Measurements from ENCODE around the gene EDIL3.

EDIL3 gene

DNA sequence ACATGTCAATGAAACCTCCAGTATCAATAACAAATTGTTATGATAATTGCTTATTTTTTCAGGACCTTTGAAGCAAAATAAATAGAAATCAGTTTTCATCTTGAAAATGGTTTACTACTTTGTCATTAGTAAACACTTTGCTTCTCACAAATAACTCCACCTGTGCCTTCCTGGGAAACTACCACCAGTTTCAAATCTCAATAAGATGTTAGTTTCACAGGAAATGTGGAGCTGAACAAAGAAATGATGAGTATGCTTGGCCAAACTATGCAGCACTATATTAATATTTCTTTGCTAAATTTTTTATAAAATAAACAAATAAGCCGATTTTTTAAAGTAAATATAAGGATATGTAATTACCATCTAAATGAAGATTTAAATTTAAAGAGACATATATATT is 442.5 kb downstream of the EDIL3 start:
- DNase-seq: no peak

DNA sequence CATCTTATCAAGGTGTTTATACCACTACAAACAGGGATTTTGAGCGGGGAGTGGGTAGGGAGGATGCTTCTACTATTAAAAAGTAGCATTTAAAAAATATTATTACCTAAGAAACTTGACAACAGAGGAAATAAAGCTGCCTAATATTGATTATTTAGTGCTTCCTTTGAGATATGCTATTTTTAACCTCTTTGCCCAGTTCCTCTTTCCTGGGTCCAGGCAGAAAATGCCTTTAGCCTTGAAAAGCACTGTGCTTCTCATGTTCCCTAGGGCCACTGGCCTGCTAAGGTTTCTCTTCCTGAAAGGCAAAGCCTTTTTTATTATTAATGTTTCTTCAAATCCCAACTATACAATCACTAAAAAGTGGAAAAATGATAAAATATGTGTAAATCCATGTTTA is 446.8 kb downstream of the EDIL3 start:
- no peak for DNase-seq

DNA sequence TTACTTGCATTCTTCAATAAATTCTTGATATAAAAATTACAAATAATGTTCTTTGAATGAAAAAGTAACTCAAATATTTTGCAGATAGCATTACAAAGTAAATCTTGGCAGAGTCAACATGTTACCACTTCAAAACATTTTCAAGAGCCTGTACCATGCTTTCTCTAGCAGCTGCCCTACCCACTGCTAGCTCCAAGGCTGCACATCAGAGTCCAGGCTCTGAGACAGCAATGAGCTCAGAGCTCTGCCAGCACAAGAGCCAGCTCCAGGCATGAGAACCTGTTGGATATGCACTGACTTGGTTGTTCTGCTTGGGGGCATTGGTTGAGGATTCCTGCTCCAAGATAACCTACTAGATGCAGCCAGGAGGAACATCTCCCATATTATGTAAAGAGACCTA is 452.7 kb downstream of the EDIL3 start:
- DNase-seq: no peak

DNA sequence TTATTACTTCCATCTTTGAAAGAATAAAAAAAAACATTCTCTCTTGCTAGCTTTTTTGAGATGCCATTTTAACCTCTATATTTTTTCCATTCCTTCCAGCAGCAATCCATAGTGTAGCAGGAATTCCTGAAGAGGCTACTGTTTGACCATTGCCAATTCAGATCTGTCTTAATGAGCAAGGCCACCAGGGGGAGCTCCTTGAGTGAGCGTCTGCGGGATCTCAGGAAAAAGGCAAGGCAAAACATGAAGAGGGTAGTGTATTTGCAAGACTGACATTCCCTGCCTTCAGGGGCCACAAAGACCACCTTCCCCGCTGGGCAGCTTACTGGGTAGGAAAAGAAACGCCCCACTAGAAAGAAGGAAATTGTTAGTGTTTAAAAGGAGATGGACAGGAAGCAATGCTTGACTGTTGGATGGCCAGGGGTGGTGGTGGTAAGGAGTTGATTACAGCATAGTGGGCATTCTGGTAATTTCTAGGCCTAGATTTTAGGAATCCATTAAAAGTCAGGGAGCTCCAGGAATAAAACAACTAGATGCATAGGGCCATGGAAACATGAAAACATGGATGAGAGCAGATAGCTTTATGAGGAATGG is 457.4 kb downstream of the EDIL3 start:
- peak; percentile 66 for DNase-seq

- no peak for DNase-seq
Measured at GRCh38 chr5:83925955-83926337, 458.7 kb downstream of the EDIL3 start.

DNA sequence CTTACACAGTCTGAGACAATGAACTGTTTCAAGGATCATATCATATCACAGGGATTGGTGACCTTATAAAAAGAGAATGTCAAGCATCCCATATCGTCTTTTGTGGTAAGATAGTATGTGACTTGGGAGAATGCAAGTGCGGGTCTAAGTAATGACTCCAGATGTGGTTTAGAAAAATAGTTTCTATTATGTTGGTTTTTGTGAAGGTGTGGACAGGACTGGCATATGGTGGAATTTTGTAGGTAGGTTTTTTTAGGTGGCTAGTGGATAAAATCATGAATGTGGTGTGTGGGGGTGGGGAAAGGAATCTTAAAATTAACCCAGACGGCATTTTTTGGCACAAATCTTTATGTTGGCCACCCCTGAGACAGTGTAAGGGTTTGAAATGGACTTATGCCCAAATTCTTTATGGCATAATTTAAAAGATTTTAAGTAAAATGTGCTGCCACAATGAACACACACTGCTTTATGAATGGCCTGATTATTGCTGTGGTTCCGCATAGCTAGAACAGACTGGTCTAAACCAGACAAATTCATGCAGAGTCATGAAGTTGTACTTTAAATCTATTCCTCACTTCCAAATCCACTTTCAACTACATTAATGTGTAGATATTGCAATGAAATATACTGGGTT is 459.2 kb downstream of the EDIL3 start:
- no peak for DNase-seq

- no peak for DNase-seq
Measured at GRCh38 chr5:83924891-83925290, 459.8 kb downstream of the EDIL3 start.

DNA sequence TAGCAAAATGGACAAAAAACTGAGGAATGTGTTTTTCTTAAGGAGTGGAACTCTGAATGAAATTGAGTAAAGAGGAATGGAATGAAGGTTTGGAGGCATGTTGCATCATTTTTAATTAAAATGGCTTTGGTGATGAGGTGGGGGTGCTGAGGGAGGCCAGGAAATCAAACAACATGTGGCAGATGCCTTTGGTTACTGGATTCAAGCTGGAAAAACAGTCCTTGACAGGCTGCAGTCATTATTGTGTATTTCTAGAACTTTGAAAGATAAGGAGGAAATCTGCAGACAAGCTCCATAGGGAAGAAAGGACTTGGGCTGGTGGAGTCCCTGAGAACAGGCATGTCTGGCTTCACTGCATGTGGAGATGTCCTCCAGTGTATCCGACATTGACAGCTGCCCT is 460.5 kb downstream of the EDIL3 start:
- no peak for DNase-seq

DNA sequence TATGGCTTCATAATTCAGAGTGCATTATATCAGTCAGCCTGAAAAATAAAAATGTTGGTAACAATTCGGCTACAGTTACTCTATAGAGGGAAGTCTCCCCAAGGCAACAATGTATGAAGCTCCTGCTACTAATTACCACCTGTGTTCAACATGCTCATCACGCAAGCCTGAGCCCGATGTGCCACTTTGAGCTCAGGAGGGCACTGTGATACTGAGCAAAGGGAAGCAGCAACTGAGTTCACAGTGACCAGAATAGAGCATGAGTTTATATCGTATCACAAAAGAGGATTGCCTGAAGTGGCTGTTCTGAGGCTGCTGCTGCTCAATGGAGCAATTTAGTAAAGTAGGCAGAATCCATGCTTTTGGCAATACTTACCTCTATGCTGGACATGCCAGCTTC is 462.0 kb downstream of the EDIL3 start:
- DNase-seq: no peak

DNA sequence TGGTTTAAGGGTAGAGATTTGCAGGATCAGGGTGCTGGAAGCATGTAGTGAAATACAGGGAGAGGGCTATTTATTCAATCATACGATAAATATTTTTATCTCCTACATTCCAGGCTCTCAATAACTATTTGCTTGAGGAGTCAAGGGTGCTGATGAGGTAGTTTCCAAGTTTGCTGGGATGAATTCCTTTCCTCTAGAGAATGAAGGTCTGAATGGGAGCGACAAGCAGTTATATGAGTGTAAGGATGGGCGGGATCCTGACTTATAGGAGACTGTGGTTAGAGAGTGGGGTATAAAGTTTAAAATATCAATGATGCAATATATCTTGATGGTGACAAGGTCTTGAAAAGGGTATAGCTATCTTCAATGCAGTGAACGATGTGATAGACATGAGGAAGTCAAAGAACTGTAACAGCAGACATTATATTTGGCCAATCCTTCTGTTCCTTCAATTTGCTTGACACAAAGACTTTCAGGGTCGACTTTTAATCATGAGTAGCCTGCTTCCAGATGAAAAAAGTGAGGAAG is 462.9 kb downstream of the EDIL3 start:
- no peak for DNase-seq

GRCh38 chr5:83919071-83920041 is 465.3 kb downstream of the EDIL3 start:
- DNase-seq: no peak

DNA sequence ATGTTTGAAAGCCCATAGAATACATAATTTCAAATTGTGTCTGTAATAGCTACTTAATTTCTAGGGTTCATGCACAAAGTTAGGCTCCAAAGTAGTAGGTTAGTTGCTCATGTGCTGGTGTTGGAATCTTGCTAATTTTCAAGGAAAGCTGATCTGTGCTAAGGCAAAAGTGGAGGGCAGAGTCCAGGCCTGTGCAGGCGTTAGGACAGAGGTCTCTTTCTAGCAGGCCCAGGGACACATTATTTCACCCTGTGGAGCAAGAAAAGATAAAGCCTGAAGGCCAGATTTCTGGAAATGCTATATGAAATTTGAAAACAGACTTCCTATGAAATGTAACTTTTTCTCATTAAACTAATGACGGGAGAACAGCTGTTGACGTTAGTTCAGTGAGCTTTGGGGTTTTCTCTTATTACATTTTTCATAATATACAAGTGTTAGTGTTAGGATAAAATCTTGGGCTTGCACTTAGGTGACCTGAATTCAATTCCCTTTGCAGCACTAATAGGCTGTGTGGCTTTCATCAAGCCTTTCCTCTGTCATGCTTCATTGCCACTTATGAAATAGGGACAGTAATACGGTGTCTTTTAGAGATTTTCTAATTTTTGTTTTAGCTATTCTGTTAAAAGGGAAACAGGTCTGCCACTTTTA is 467.3 kb downstream of the EDIL3 start:
- no peak for DNase-seq

DNA sequence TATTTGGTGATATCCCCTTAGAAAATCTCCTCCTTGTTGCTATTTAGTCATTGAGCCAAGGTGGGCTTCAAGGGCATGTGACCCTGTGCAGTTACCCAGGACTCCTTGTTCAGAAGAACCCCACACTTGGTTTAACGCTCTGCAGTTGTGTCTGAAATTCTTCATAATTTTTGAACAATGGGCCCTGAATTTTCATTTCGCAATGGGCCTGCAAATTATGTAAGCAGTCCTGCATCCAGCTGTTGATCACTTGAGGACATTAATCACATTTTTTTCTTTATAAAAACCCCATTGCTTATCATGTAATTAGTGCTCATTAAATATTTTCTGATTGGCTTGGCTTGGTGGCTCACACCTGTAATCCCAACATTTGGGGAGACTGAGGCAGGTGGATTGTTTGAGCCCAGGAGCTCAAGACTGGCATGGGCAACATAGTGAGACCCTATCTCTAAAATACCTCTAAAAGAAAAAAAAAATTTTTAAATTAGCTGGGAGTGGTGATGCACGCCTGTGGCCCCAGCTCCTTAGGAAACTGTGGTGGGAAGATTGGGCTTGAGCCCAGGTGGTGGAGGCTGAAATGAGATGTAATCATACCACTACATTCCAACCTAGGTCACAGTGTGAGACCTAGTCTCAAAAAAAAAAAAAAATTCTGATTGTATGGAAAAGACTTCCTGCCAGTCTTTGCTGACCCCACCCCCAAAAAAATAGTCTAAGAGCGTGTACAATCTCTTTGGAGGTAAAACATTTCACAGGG is 469.8 kb downstream of the EDIL3 start:
- DNase-seq: no peak

- no peak for DNase-seq
Measured at GRCh38 chr5:83914199-83914598, 470.5 kb downstream of the EDIL3 start.

DNA sequence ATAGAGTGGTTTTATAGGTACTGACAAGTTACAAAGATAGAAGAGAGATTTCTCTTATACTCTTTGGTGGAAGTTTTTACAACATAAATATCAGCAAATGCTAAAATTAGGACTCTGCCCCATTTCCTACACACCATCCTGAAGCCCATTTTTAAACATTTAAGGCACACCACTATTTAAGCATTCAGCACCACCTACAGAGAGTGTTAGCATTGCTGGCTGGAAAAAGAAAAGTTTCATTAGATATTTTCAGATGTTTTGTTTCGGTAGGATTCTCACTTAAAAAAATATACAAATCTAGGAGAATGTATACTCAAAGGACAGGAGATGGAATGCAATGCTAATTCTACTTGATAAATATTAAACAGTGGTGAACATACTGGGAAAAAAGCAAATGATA is 471.1 kb downstream of the EDIL3 start:
- no peak for DNase-seq

DNA sequence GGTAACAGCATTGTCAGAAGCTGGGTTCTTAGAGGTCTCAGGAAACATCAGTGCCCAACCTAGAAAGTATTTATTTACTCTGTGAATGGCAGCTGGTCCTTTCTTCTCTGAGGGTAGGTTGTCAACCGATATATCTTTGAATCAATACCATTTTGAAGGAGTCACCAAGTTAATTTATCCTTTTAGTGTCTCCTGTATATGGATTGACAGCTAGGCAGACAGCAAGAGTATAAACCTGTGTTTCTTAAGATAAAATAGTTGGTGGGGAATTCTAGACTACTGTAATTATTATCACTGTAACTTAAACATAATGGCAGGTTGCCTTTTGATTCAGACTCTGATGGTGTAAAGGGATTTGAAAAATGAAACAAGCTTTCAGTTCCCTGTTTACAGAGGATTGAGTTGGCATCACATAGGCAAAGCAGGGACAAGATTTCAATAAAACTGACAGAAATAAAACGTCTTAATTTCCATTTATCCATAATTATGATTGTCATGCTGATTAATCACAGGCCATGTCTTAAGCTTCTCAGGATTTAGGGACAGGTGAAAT is 473.2 kb downstream of the EDIL3 start:
- DNase-seq: no peak

DNA sequence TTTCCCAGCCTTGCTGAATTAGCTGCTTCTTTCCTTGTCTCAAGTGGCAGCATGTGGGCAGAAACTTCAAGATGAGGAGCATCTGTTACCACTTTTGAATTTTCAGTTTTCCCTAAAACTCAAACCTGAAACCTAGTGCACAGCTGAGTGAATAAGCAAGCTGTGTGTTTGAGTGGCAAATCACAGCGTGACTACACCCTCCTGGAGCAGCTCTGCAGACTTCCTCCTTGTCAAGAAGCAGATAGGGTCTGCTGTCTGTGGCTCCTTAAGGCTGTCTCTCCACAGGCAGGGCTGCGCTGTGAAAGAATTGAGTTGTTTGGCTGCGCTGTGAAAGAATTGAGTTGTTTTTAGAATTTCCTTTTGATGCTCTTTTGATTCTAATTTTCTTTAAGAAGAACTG is 484.4 kb downstream of the EDIL3 start:
- DNase-seq: no peak

- no peak for DNase-seq
Measured at GRCh38 chr5:83899326-83899970, 485.2 kb downstream of the EDIL3 start.

- DNase-seq: no peak
Measured at GRCh38 chr5:83895860-83896259, 488.8 kb downstream of the EDIL3 start.

- DNase-seq: no peak
Measured at GRCh38 chr5:83891261-83891660, 493.4 kb downstream of the EDIL3 start.

All from activated CD8-positive, alpha-beta memory T cell treated with anti-CD3 and anti-CD28 coated beads, Interleukin-2, amount 50 U/mL, for 48 hours (primary cell).